SU-DHL-6 (cell line): ENCODE measurements around the gene FAM24B.

Experiments
- EZH2phosphoT487 ChIP-seq: fragments of 200-600 bp; sonication (generic), shearing (Covaris generic); conservative IDR thresholded peaks from 2 replicates; pipeline ENCODE4 v1.6.1; 2018; ENCODE audit warnings: mild to moderate bottlenecking, antibody characterized with exemption, low read length, moderate library complexity, mixed read lengths
- TF ChIP-seq, protein P1 (sequence below): fragments of 200-600 bp; sonication (generic); IDR thresholded peaks from one replicate; pipeline ENCODE4 v1.5.1; 2017; ENCODE audit warnings: antibody characterized with exemption, mild to moderate bottlenecking, low read length, moderate library complexity; ENCODE audit not compliant: insufficient read depth, poor library complexity, severe bottlenecking

GRCh38 chr10:122812751-122813150, 66.6 kb downstream of the FAM24B start:
- TF ChIP-seq, protein P1, sequence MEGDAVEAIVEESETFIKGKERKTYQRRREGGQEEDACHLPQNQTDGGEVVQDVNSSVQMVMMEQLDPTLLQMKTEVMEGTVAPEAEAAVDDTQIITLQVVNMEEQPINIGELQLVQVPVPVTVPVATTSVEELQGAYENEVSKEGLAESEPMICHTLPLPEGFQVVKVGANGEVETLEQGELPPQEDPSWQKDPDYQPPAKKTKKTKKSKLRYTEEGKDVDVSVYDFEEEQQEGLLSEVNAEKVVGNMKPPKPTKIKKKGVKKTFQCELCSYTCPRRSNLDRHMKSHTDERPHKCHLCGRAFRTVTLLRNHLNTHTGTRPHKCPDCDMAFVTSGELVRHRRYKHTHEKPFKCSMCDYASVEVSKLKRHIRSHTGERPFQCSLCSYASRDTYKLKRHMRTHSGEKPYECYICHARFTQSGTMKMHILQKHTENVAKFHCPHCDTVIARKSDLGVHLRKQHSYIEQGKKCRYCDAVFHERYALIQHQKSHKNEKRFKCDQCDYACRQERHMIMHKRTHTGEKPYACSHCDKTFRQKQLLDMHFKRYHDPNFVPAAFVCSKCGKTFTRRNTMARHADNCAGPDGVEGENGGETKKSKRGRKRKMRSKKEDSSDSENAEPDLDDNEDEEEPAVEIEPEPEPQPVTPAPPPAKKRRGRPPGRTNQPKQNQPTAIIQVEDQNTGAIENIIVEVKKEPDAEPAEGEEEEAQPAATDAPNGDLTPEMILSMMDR = no peak
- TF ChIP-seq EZH2phosphoT487 = no peak
